8988T (cell line): ENCODE data around the gene LDLRAD2.
A peak's percentile ranks its signal among the peaks of the same experiment; 100 is the strongest.
"Not testable (repeated sequence)": the region's sequence is repeated elsewhere in the genome, so short reads cannot be mapped to it uniquely, and the experiment has no call there.

ENCODE experiments used
- DNase-seq: peaks from one replicate; pipeline ENCODE4 v3.0.0; 2011

Gene LDLRAD2, protein sequence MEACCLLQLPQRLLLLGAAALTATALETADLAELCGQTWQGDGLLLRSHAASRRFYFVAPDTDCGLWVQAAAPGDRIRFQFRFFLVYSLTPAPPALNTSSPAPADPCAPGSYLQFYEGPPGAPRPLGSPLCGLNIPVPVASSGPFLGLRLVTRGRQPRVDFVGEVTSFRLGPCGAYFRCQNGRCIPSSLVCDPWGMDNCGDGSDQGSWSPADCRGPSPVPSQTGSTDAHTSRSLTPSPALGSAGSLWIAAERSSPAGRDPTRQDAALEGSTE

DNA sequence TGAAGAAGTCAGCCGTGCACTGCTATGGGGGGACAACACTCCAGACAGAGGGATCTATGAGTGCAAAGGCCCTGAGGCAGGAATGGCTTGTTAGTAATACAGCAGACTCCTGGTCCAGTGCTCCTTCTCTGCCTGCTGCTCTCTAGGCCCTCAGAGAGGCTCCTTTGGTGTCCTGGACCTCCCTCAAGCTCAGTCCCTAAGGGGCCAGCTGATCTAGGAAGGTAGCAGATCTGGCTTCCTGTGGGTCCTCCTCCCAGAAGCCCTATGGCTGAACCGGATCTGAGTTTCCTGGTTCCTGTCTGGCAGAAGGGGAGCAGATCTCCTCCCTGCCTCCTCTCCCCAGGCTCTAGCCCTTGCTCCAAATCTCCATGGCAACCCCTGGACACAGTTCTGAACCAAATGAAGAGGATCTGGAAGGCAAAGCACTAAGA is at the start of gene LDLRAD2:
TSS of gene LDLRAD2 (plus strand) at position 391 of the 431 bp plus-strand sequence. CDS start 187 bp downstream, outside the sequence.
- DNase-seq = peak; percentile 20

GRCh38 chr1:21763236-21763635 is 48.8 kb upstream of the LDLRAD2 start:
- DNase-seq = no peak

DNA sequence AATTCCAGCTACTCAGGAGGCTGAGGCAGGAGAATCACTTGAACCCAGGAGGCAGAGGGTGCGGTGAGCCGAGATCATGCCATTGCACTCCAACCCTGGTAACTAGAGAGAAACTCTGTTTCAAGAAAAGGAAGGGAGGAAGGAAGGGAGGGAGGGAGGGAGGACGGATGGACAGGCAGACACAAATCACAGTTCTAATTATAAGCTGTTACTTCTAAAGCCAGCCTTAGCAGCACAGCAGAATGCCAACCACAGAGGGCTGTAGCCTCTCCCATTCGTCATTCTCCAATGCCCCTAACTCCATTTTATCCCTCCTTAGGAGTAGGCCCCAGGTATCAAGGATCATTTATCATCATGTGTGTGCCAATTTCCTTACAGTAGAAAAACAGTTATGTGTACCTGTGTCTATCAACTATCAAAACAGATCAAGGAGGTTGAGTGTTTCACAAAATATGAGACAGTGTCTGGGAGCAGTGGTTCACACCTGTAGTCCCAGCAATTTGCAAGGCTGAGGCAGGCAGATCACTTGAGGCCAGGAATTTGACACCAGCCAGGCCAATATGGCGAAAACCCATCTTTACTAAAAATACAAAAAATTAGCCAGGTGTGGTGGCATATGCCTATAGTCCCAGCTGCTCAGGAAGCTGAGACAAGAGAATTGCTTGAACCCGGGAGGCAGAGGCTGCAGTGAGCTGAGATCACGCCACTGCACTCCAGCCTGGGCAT is 48.2 kb upstream of the LDLRAD2 start:
- DNase-seq = no peak

DNA sequence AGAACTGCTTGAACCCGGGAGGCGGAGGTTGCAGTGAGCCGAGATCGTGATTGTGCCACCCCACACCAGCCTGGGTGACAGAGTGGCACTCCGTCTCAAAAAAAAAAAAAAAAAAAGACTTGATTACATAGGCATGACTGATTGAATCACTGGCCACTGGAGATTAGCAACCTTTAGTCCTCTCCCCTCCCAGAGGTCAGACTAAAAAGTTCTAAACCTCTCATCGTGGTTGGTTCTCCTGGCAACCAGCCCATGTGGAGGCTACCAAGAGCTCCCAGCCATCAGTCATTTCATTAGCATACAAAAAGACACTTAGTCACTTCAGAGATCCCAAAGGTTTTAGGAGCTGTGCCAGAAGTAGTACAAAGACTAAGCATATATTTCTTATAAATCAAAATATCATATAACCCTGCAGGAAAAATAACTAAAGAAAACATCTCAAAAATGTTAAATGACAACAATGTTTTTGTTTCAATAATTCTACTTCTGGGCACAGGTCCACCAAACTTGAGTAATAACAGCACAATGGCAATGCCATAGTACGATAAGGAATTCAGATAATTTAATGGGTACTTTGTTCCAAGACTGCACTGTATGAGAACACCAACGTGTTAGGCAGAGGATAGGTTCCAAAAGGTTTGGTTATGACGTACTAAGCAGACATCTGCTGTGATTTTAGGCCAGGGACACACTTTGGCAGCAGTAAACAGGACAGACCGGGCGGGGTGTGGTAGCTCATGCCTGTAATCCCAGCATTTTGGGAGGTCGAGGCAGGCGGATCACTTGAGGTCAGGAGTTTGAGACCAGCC is 47.2 kb upstream of the LDLRAD2 start:
- no peak for DNase-seq

GRCh38 chr1:21766210-21766609 is 45.9 kb upstream of the LDLRAD2 start:
- no peak for DNase-seq

DNA sequence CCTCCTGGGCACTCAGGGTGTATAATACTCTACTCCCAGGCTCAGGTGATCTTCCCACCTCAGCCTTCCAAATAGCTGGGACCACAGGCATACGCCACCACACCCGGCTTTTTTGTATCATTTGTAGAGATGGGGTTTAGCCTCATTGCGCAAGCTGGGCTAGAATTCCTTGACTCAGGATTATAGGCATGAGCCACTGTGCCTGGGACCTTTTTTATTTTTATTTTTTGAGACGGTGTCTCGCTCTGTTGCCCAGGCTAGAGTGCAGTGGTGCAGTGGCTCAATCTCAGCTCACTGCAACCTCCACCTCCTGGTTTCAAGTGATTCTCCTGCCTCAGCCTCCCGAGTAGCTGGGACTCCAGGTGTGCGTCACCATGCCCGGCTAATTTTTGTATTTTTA is 45.0 kb upstream of the LDLRAD2 start:
- not testable (repeated sequence) for DNase-seq

DNA sequence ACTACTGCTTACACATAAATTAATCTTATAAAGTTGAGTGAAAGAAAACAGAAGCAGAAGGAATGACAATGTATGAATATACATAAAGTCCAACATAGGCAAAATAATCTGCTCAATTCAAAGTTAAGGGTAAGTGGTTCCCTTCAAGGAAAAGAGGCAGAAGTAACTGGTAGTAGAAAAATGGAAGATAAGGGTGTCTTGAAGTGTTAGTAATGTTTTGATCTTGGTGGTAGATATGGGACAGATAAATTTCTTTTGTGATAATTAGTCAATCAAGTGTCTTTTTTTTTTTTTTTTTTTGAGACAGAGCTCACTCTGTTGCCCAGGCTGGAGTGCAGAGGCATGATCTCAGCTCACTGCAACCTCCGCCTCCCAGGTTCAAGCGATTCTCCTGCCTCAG is 41.9 kb upstream of the LDLRAD2 start:
- no peak for DNase-seq

DNA sequence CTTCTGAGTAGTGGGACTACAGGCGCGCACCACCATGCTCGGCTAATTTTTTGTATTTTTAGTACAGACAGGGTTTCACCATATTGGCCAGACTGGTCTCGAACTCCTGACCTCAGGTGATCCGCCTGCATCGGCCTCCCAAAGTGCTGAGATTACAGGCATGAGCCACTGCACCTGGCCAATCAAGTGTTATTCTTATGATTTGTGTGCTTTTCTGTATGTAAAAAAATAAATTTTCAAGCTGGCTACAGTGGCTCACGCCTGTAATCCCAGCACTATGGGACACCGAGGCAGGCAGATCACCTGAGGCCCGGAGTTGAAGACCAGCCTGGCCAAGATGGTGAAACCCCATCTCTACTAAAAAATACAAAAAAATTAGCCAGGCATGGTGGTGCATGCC is 41.5 kb upstream of the LDLRAD2 start:
- not testable (repeated sequence) for DNase-seq

DNA sequence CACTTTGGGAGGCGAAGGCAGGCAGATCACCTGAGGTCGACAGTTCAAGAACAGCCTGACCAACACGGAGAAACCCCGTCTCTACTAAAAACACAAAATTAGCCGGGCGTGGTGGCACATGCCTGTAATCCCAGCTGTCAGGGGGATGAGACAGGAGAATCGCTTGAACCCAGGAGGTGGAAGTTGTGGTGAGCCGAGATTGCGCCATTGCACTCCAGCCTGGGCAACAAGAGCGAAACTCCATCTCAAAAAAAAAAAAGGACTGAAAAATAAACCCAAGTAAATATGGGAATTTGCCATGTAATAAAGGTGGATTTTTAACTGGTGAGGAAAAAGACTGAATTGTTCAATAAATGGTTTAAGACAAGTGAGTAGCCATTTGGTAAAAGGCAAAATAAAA is 40.4 kb upstream of the LDLRAD2 start:
- DNase-seq = not testable (repeated sequence)

- DNase-seq = no peak
Measured at GRCh38 chr1:21773585-21773984, 38.5 kb upstream of the LDLRAD2 start.

GRCh38 chr1:21774835-21775549 is 37.1 kb upstream of the LDLRAD2 start:
- DNase-seq = no peak

DNA sequence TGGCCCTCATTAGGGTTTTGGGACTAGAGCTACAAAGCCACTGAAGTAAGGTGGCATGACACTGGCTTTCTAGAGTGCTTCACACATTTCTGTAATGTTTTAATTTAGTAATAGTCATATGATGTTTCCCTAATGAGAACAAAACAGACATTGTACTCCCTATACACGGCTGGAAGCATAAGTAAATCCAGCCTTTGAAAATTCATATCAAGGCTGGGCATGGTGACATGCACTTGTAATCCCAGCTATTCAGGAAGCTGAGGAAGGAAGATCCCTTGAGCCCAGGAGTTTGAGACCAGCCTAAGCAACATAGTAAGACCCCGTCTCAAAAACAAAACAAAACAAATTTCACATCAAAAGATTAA is 36.5 kb upstream of the LDLRAD2 start:
- DNase-seq = no peak

- DNase-seq = no peak
Measured at GRCh38 chr1:21775985-21776562, 36.0 kb upstream of the LDLRAD2 start.

GRCh38 chr1:21776925-21777324 is 35.1 kb upstream of the LDLRAD2 start:
- DNase-seq = not testable (repeated sequence)

- no peak for DNase-seq
Measured at GRCh38 chr1:21778405-21778727, 33.7 kb upstream of the LDLRAD2 start.

GRCh38 chr1:21779613-21780521 is 32.2 kb upstream of the LDLRAD2 start:
- no peak for DNase-seq

DNA sequence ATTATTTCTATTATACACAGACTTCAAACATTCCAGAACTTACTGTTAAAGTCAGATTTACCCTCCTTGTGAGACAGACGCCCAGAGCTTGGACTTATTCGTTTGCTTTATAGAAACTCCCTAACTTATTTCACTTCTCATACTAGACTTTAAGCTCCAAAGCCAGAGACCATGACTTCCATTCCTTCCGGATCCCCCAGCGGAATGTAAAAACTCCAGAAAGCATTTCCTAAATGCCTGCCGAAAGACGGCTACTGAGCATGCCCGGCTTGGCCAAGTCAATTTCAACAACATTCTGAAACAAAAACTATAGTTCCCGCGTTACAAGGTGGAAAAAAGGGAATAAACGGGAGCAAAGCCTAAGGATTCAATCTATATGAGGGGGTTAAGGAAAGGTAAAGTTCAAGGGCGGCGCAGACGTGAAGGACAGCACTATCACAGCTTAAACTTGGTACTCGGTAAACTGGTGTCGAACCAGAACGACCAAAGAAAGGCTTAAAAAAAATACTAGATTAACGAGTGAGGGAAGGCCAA is 30.2 kb upstream of the LDLRAD2 start:
- no peak for DNase-seq

GRCh38 chr1:21782349-21782867 is 29.7 kb upstream of the LDLRAD2 start:
- DNase-seq = no peak

DNA sequence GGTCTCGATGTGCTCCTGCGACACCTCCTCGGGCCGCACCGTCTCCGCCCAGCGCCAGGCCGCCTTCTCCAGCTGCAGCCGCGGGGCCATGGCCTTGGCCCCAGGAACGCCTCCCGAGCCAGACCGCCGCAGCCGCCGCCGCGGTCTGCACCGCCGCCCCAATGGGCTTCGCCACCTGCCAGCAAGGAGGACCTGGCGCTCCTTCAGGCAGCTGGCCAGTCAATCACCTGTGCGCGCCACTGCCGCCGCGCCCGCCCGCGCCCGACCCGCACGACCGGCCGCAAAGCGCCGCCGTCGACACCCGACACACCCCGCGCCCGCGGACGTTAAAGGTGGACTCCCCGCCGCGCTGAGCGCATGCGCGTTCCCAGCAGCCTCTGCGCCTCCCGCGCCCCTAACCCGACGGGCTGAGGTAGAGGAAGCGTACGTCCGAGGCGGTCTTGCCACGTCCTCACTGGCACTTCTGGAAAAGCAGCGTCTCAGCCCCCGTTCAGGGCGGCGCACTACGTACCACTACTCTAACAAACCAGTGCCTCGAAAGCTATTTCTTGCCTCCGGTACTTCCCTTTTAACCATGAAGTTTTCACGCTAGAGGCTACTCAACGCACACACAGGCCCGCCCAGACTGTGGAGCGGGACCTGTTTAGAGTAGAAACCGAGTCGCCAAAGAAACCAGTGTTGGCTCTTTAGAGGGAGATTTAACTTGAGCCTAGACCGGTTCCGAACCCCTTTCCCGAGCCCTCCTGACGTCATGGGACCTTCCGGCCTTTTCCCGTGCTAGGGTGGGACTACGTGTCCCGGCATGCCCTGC is 29.0 kb upstream of the LDLRAD2 start, which contains the start of gene USP48:
TSS of gene USP48 (minus strand) at position 282 of the 811 bp plus-strand sequence. CDS start at position 90, 192 bp downstream.
- DNase-seq = peak; percentile 68
